HepG2 (cell line): Measurements from ENCODE around the gene ILKAP. TPM values are rescaled to one million over a fixed set of nuclear protein-coding genes. Genes with fewer than 3 reads are reported as not detected.

Experiments
- ATAC-seq: fragments of 200-7000 bp; cut with Tn5 transposase; 3 replicates; pipeline ENCODE4 v1.9.1; 2020; ENCODE audit warnings: mild to moderate bottlenecking, moderate library complexity
- BruUV-seq: library from RNA; stranded (reverse); fragments of 400-500 nt; replicated peaks from 2 replicates; lab custom pipeline; 2021; lab: Mats Ljungman, UMichigan
- CTCF ChIA-PET: fragments of 300-600 bp; formaldehyde crosslinking; extraction: SDS; loops from one replicate; lab custom pipeline; 2021; ENCODE audit warnings: low total read pairs, inconsistent platforms, low intra/inter-chr PET ratio; lab: Yijun Ruan, JAX
- POLR2A ChIA-PET: fragments of 350-600 bp; sonication (Branson Sonifier 250); formaldehyde crosslinking; loops from one replicate; lab custom pipeline; 2020; ENCODE audit warnings: antibody characterized with exemption, inconsistent platforms; lab: Yijun Ruan, JAX
- DNase-seq: peaks from one replicate; pipeline ENCODE4 v3.0.0-alpha.2; 2015; ENCODE audit warnings: low spot score
- FAIRE-seq: peaks from 3 replicates; lab custom pipeline; 2011; peaks lifted over from hg19 to GRCh38; lab: Jason Lieb, UNC
- H2AFZ ChIP-seq: one replicate; pipeline ENCODE4 v1.6.1; 2011; ENCODE audit warnings: low read length, inconsistent platforms
- H3K27ac ChIP-seq: fragments of 300-600 bp; 3 replicates; pipeline ENCODE4 v1.8.0; 2011; ENCODE audit warnings: mixed run types, mild to moderate bottlenecking, mixed read lengths, low read length, inconsistent platforms; ENCODE audit not compliant: insufficient read depth; ENCODE audit errors: extremely low read length
- H3K27me3 ChIP-seq, 2 experiments: fragments of 200-600 bp in 1 of 2; 2 replicates in 1 of 2; 3 replicates in 1 of 2; pipeline versions ENCODE4 v1.6.0 to v1.8.0; 2011; ENCODE audit warnings: low read length in 2 of 2, mild to moderate bottlenecking in 2 of 2, moderate library complexity in 2 of 2, inconsistent platforms in 1 of 2; ENCODE audit not compliant: insufficient read depth in 2 of 2, control insufficient read depth in 1 of 2
- H3K36me3 ChIP-seq, 2 experiments: fragments of 200-600 bp in 1 of 2; replicated peaks in 1 of 2; 2 replicates in 1 of 2; 3 replicates in 1 of 2; pipeline versions ENCODE4 v1.5.1 to v1.8.0; 2011; ENCODE audit warnings: low read length in 2 of 2, inconsistent platforms in 1 of 2; ENCODE audit not compliant: insufficient read depth in 2 of 2, control insufficient read depth in 1 of 2
- H3K4me1 ChIP-seq: 2 replicates; pipeline ENCODE4 v1.5.1; 2012; ENCODE audit warnings: low read length, inconsistent platforms; ENCODE audit not compliant: insufficient read depth
- H3K4me2 ChIP-seq: 2 replicates; pipeline ENCODE4 v1.6.0; 2011; ENCODE audit warnings: low read depth, low read length, inconsistent platforms
- H3K4me3 ChIP-seq, 3 experiments: fragments of 200-600 bp in 1 of 3; sonication (generic), shearing (Covaris generic) in 1 of 3; replicated peaks in 1 of 3; 2 replicates each; pipeline ENCODE4 v1.5.1; 2011 to 2016; ENCODE audit warnings: low read length in 3 of 3, inconsistent platforms in 2 of 3, low read depth in 2 of 3, mild to moderate bottlenecking in 2 of 3, control low read depth in 1 of 3, mixed read lengths in 1 of 3; ENCODE audit not compliant: insufficient read depth in 1 of 3
- H3K79me2 ChIP-seq: one replicate; pipeline ENCODE4 v1.6.1; 2011; ENCODE audit warnings: low read length, inconsistent platforms; ENCODE audit not compliant: insufficient read depth
- H3K9ac ChIP-seq: 2 replicates; pipeline ENCODE4 v1.6.0; 2011; ENCODE audit warnings: mild to moderate bottlenecking, low read depth, low read length, inconsistent platforms; ENCODE audit not compliant: insufficient read depth
- H3K9me3 ChIP-seq: 2 replicates; pipeline ENCODE4 v1.5.1; 2012; ENCODE audit warnings: mild to moderate bottlenecking, low read length
- H4K20me1 ChIP-seq: 2 replicates; pipeline ENCODE4 v1.6.0; 2011; ENCODE audit warnings: inconsistent platforms, mild to moderate bottlenecking, low read length, moderate library complexity; ENCODE audit not compliant: insufficient read depth
- BHLHE40 ChIP-seq: IDR thresholded peaks from 2 replicates; pipeline ENCODE4 v1.6.1; 2011; ENCODE audit warnings: low read length, improper control_type of control experiment
- DPF2 ChIP-seq: sonication (generic); formaldehyde crosslinking; IDR thresholded peaks from 2 replicates; pipeline ENCODE4 v1.4.0; 2020; ENCODE audit warnings: mild to moderate bottlenecking, low read depth, missing genetic modification reagents, borderline replicate concordance
- MED13 ChIP-seq: sonication (generic); formaldehyde crosslinking; IDR thresholded peaks from 2 replicates; pipeline ENCODE4 v1.5.0; 2020; ENCODE audit warnings: missing genetic modification reagents
- NR3C1 ChIP-seq: sonication (generic); formaldehyde crosslinking; IDR thresholded peaks from 2 replicates; pipeline ENCODE4 v1.4.0; 2020; ENCODE audit warnings: missing genetic modification reagents
- REL ChIP-seq: sonication (generic); formaldehyde crosslinking; conservative IDR thresholded peaks from 2 replicates; pipeline ENCODE4 v1.8.0; 2022; ENCODE audit warnings: mild to moderate bottlenecking, missing genetic modification reagents, moderate library complexity
- RELA ChIP-seq: sonication (generic); formaldehyde crosslinking; IDR thresholded peaks from 2 replicates; pipeline ENCODE4 v1.4.0; 2020; ENCODE audit warnings: missing genetic modification reagents
- STAG1 ChIP-seq: sonication (generic); formaldehyde crosslinking; IDR thresholded peaks from 2 replicates; pipeline ENCODE4 v1.4.0; 2020; ENCODE audit warnings: missing genetic modification reagents
- ZNF567 ChIP-seq: sonication (generic); formaldehyde crosslinking; IDR thresholded peaks from 2 replicates; pipeline ENCODE4 v1.8.1; 2023; ENCODE audit warnings: mild to moderate bottlenecking, missing genetic modification reagents, borderline replicate concordance
- ZNF589 ChIP-seq: sonication (generic); formaldehyde crosslinking; conservative IDR thresholded peaks from 2 replicates; pipeline ENCODE4 v1.8.0; 2022; ENCODE audit warnings: mild to moderate bottlenecking, moderate library complexity, missing genetic modification reagents
- ZNF747 ChIP-seq: sonication (generic); formaldehyde crosslinking; IDR thresholded peaks from 2 replicates; pipeline ENCODE4 v1.8.1; 2023; ENCODE audit warnings: missing genetic modification reagents, mild to moderate bottlenecking, borderline replicate concordance
- WGBS: methylation state at CpG from one replicate; pipeline ENCODE4 v1.1.6; 2017; ENCODE audit warnings: low lambda C conversion rate; 5-methylcytosine and 5-hydroxymethylcytosine counted together
- in situ Hi-C: cut with HindIII; loops from 2 replicates; pipeline ENCODE4 v1.10.0; 2017; ENCODE audit warnings: low pct_unique_long_range_greater_than_20kb; ENCODE audit not compliant: extremely low pct_ligation_motif_present
- intact Hi-C: fragments of 100-400 bp; cut with micrococcal nuclease; formaldehyde crosslinking; loops from one replicate; pipeline ENCODE4 v1.10.0; 2022; ENCODE audit not compliant: unreplicated experiment
- polyA plus RNA-seq, 8 experiments: library from polyadenylated mRNA; depleted of rRNA in 3 of 8; stranded (reverse) in 7 of 8; unstranded in 1 of 8; fragments of >200 nt; fragmentation: Illumina TruSeq in 4 of 8; extraction: Trizol in 4 of 8; gene quantifications; 2 replicates each; pipeline versions ENCODE4 v1.2.1 to v1.2.3, GENCODE V29; 2011 to 2016; ENCODE audit warnings: low read depth in 4 of 8, missing spikeins in 1 of 8, mixed read lengths in 1 of 8; ENCODE audit not compliant: insufficient read depth in 1 of 8
- total RNA-seq, 5 experiments: library from RNA; depleted of rRNA; stranded (reverse); fragments of >200 nt; fragmentation: Illumina TruSeq; extraction: Trizol; gene quantifications; 2 replicates each; pipeline ENCODE4 v1.2.3, GENCODE V29; 2016; ENCODE audit warnings: low read depth in 1 of 5
- TF ChIP-seq, protein P1 (sequence below): sonication (generic); formaldehyde crosslinking; IDR thresholded peaks from 2 replicates; pipeline ENCODE4 v1.4.0; 2020; ENCODE audit warnings: mild to moderate bottlenecking, missing genetic modification reagents
- TF ChIP-seq, protein P2 (sequence below): sonication (generic); formaldehyde crosslinking; IDR thresholded peaks from 2 replicates; pipeline ENCODE4 v1.4.0; 2020; ENCODE audit warnings: mild to moderate bottlenecking, missing genetic modification reagents, borderline replicate concordance
- TF ChIP-seq, protein P3 (sequence below): IDR thresholded peaks from 2 replicates; pipeline ENCODE4 v1.6.1; 2016
- TF ChIP-seq, protein P4 (sequence below): IDR thresholded peaks from 2 replicates; pipeline ENCODE4 v1.6.1; 2012; ENCODE audit warnings: low read length, improper control_type of control experiment
- TF ChIP-seq, protein P5 (sequence below): sonication (generic); formaldehyde crosslinking; IDR thresholded peaks from 2 replicates; pipeline ENCODE4 v1.4.0; 2020; ENCODE audit warnings: missing genetic modification reagents

The ILKAP gene
- total and polyA plus RNA-seq, 2 of the 13 experiments (the other 11 are each of a cell fraction or from before 2014, with no cell fraction given) = 29.6 to 33.1 TPM

DNA sequence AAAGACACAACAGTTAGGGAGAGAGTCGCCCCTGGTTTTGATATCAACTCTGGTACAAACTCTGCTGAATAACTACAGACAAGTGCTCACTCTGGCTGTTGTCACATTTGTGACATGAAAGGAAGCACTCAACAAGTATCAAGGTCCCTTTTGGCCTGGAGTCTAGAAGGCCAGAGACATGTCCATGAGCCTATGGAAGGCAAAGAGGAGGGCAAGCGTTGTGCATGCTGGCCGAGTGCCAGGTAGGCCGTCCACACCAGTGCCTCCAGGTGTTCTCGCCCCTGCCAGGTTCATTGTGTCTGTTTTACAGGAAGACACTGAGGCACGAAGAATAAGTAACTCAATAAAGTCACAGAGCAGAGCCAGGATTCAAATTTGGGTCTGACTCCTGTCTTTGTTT lies 21.1 kb downstream of the ILKAP start:
- BruUV-seq = no TSS peak
- FAIRE-seq = no peak
- peaks cover 41 to 94% of the 10 kb centered on the region in 2 experiments for H3K36me3 ChIP-seq

More for the DNA sequence above, 21.1 kb downstream of the ILKAP start:
- ATAC-seq (no peak), DNase-seq (no peak)
- H3K4me2 ChIP-seq = no peak overlapping the region
- in situ Hi-C loops (no loop called here), intact Hi-C loops (no loop called here)
- no peak overlapping the region for H3K4me3 ChIP-seq
- no peaks in the 10 kb centered on the region for H3K27me3 ChIP-seq
- no peak overlapping the region for H3K27ac ChIP-seq
- H2AFZ ChIP-seq = no peak overlapping the region
- ChIA-PET POLR2A (no interaction called here), CTCF (no interaction called here)
- no peak overlapping the region for H3K9ac ChIP-seq
- H3K4me1 ChIP-seq = no peaks in the 10 kb centered on the region
- WGBS = 94% methylated on average over 6 of the region's 6 CpGs
- H3K9me3 ChIP-seq = no peaks in the 10 kb centered on the region
- TF ChIP-seq REL (CRISPR knock-in tag) = no peak
- TF ChIP-seq, protein P1, sequence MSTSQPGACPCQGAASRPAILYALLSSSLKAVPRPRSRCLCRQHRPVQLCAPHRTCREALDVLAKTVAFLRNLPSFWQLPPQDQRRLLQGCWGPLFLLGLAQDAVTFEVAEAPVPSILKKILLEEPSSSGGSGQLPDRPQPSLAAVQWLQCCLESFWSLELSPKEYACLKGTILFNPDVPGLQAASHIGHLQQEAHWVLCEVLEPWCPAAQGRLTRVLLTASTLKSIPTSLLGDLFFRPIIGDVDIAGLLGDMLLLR (CRISPR knock-in tag) = no peak
- no peak for TF ChIP-seq DPF2 (CRISPR knock-in tag)
- TF ChIP-seq ZNF567 (CRISPR knock-in tag) = no peak
- TF ChIP-seq, protein P2, sequence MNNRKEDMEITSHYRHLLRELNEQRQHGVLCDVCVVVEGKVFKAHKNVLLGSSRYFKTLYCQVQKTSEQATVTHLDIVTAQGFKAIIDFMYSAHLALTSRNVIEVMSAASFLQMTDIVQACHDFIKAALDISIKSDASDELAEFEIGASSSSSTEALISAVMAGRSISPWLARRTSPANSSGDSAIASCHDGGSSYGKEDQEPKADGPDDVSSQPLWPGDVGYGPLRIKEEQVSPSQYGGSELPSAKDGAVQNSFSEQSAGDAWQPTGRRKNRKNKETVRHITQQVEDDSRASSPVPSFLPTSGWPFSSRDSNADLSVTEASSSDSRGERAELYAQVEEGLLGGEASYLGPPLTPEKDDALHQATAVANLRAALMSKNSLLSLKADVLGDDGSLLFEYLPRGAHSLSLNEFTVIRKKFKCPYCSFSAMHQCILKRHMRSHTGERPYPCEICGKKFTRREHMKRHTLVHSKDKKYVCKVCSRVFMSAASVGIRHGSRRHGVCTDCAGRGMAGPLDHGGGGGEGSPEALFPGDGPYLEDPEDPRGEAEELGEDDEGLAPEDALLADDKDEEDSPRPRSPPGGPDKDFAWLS (CRISPR knock-in tag) = no peak
- TF ChIP-seq ZNF747 (CRISPR knock-in tag) = no peak
- TF ChIP-seq, protein P3, sequence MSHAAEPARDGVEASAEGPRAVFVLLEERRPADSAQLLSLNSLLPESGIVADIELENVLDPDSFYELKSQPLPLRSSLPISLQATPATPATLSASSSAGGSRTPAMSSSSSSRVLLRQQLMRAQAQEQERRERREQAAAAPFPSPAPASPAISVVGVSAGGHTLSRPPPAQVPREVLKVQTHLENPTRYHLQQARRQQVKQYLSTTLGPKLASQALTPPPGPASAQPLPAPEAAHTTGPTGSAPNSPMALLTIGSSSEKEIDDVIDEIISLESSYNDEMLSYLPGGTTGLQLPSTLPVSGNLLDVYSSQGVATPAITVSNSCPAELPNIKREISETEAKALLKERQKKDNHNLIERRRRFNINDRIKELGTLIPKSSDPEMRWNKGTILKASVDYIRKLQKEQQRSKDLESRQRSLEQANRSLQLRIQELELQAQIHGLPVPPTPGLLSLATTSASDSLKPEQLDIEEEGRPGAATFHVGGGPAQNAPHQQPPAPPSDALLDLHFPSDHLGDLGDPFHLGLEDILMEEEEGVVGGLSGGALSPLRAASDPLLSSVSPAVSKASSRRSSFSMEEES (CRISPR knock-in tag) = no peak
- no peak for TF ChIP-seq STAG1
- no peak for TF ChIP-seq BHLHE40
- TF ChIP-seq MED13 = no peak
- TF ChIP-seq NR3C1 = no peak
- no peak for TF ChIP-seq ZNF589 (CRISPR knock-in tag)
- TF ChIP-seq, protein P4, sequence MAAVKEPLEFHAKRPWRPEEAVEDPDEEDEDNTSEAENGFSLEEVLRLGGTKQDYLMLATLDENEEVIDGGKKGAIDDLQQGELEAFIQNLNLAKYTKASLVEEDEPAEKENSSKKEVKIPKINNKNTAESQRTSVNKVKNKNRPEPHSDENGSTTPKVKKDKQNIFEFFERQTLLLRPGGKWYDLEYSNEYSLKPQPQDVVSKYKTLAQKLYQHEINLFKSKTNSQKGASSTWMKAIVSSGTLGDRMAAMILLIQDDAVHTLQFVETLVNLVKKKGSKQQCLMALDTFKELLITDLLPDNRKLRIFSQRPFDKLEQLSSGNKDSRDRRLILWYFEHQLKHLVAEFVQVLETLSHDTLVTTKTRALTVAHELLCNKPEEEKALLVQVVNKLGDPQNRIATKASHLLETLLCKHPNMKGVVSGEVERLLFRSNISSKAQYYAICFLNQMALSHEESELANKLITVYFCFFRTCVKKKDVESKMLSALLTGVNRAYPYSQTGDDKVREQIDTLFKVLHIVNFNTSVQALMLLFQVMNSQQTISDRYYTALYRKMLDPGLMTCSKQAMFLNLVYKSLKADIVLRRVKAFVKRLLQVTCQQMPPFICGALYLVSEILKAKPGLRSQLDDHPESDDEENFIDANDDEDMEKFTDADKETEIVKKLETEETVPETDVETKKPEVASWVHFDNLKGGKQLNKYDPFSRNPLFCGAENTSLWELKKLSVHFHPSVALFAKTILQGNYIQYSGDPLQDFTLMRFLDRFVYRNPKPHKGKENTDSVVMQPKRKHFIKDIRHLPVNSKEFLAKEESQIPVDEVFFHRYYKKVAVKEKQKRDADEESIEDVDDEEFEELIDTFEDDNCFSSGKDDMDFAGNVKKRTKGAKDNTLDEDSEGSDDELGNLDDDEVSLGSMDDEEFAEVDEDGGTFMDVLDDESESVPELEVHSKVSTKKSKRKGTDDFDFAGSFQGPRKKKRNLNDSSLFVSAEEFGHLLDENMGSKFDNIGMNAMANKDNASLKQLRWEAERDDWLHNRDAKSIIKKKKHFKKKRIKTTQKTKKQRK = no peak
- TF ChIP-seq, protein P5, sequence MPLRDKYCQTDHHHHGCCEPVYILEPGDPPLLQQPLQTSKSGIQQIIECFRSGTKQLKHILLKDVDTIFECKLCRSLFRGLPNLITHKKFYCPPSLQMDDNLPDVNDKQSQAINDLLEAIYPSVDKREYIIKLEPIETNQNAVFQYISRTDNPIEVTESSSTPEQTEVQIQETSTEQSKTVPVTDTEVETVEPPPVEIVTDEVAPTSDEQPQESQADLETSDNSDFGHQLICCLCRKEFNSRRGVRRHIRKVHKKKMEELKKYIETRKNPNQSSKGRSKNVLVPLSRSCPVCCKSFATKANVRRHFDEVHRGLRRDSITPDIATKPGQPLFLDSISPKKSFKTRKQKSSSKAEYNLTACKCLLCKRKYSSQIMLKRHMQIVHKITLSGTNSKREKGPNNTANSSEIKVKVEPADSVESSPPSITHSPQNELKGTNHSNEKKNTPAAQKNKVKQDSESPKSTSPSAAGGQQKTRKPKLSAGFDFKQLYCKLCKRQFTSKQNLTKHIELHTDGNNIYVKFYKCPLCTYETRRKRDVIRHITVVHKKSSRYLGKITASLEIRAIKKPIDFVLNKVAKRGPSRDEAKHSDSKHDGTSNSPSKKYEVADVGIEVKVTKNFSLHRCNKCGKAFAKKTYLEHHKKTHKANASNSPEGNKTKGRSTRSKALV = no peak
- no peak for TF ChIP-seq RELA (CRISPR knock-in tag)
- H3K79me2 ChIP-seq = no peaks in the 10 kb centered on the region
- no peaks in the 10 kb centered on the region for H4K20me1 ChIP-seq
